Right ventricle myocardium superior (tissue), 1 donor: ENCODE measurements around the gene ZNF425. TPM values are rescaled to one million over a fixed set of nuclear protein-coding genes. Genes with fewer than 3 reads are reported as not detected.

Source experiments
- total RNA-seq: library from RNA; stranded (reverse); fragmentation: NEBNext Ultra II Directional; extraction: Animal tissue kit (Norgen Biotek cat#: 25700); gene quantifications from one replicate; pipeline ENCODE4 v1.2.1, GENCODE V29; 2021
- donor health status: DM: no; HTN: yes; CAD: no; lungs with severe emphysema.

The ZNF425 gene
- total RNA-seq, 1 donor from 2014 or later, result 0.38 TPM

Other genes starting within 250 kb of the ZNF425 start
- gene EZH2, start 242.0 kb downstream of the ZNF425 start, total RNA-seq, result 1.1 TPM
- gene PDIA4, start 97.8 kb downstream of the ZNF425 start, total RNA-seq, result 32.2 TPM
- 2.3 TPM for gene ZNF786, start 35.6 kb downstream of the ZNF425 start, total RNA-seq
- 6.3 TPM for gene ZNF398, start 21.1 kb upstream of the ZNF425 start, total RNA-seq
- gene ZNF282, start 69.2 kb upstream of the ZNF425 start, total RNA-seq, result 11.1 TPM
- gene ZNF212, start 113.3 kb upstream of the ZNF425 start, total RNA-seq, result 5.5 TPM
- gene ZNF783, start 135.9 kb upstream of the ZNF425 start, total RNA-seq, result 4.0 TPM